Lower lobe of right lung (tissue), 2 donors: ENCODE results near the gene DDIAS. TPM values are rescaled to one million over a fixed set of nuclear protein-coding genes. Genes with fewer than 3 reads are reported as not detected.

Experiments used
- ATAC-seq, 2 donors: fragments of 200-7000 bp; cut with Tn5 transposase; one replicate each; pipeline ENCODE4 v1.9.1; 2020 to 2022; ENCODE audit warnings: mild to moderate bottlenecking in 2 of 2, moderate library complexity in 2 of 2
- DNase-seq: peaks from one replicate; pipeline ENCODE4 v3.0.0-alpha.2; 2020
- H3K27ac ChIP-seq: fragments of 200-600 bp; one replicate; pipeline ENCODE4 v1.8.0; 2022
- H3K27me3 ChIP-seq: fragments of 200-600 bp; one replicate; pipeline ENCODE4 v1.8.0; 2022; ENCODE audit warnings: low read depth
- H3K36me3 ChIP-seq: fragments of 200-600 bp; one replicate; pipeline ENCODE4 v1.8.0; 2022; ENCODE audit warnings: mild to moderate bottlenecking
- H3K4me1 ChIP-seq: fragments of 200-600 bp; one replicate; pipeline ENCODE4 v1.8.0; 2022
- H3K4me3 ChIP-seq: fragments of 200-600 bp; one replicate; pipeline ENCODE4 v1.8.0; 2022; ENCODE audit warnings: mild to moderate bottlenecking
- H3K9me3 ChIP-seq: fragments of 200-600 bp; one replicate; pipeline ENCODE4 v1.8.0; 2022
- intact Hi-C: fragments of 100-400 bp; cut with DNase I; formaldehyde crosslinking; loops from one replicate; pipeline ENCODE4 v1.11.0; 2022
- total RNA-seq: library from RNA; stranded (reverse); fragmentation: NEBNext Ultra II Directional; extraction: Animal tissue kit (Norgen Biotek cat#: 25700); gene quantifications from one replicate; pipeline ENCODE4 v1.2.1, GENCODE V29; 2021
- TF ChIP-seq, protein P1 (sequence below): fragments of 200-600 bp; IDR thresholded peaks from one replicate; pipeline ENCODE4 v1.8.0; 2022; ENCODE audit warnings: antibody characterized with exemption, mild to moderate bottlenecking
- donor health status: DM: no; HTN: yes; CAD: no; lungs with severe emphysema.

The DDIAS gene
- total RNA-seq, 1 donor from 2014 or later = 13.3 TPM

DNA sequence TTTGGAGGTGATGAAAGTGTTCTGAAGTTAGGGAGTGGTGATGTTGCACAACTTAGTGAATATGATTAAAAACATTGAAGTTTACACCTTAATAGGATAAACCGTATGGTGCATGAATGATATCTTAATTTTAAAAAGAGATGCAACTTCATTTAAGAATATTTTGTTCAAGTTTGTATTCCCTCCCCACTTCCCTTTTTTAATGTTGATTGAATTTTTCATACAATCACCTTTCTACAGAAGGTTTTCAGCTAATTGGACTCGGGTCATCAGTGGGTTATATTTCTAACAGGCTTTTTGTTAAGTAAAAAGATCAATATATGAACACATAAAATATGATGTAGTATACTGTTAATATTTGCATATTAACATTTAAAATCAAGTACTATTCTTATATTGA lies 72.6 kb downstream of the DDIAS start:
- TF ChIP-seq, protein P1, sequence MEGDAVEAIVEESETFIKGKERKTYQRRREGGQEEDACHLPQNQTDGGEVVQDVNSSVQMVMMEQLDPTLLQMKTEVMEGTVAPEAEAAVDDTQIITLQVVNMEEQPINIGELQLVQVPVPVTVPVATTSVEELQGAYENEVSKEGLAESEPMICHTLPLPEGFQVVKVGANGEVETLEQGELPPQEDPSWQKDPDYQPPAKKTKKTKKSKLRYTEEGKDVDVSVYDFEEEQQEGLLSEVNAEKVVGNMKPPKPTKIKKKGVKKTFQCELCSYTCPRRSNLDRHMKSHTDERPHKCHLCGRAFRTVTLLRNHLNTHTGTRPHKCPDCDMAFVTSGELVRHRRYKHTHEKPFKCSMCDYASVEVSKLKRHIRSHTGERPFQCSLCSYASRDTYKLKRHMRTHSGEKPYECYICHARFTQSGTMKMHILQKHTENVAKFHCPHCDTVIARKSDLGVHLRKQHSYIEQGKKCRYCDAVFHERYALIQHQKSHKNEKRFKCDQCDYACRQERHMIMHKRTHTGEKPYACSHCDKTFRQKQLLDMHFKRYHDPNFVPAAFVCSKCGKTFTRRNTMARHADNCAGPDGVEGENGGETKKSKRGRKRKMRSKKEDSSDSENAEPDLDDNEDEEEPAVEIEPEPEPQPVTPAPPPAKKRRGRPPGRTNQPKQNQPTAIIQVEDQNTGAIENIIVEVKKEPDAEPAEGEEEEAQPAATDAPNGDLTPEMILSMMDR = no peak
- intact Hi-C loops = no loop called here
- no peaks in the 10 kb centered on the region for H3K36me3 ChIP-seq
- DNase-seq = no peak
- H3K27ac ChIP-seq = no peak overlapping the region
- no peak for ATAC-seq
- no peaks in the 10 kb centered on the region for H3K9me3 ChIP-seq
- H3K27me3 ChIP-seq = no peaks in the 10 kb centered on the region
- H3K4me1 ChIP-seq = no peaks in the 10 kb centered on the region
- H3K4me3 ChIP-seq = no peak overlapping the region

DNA sequence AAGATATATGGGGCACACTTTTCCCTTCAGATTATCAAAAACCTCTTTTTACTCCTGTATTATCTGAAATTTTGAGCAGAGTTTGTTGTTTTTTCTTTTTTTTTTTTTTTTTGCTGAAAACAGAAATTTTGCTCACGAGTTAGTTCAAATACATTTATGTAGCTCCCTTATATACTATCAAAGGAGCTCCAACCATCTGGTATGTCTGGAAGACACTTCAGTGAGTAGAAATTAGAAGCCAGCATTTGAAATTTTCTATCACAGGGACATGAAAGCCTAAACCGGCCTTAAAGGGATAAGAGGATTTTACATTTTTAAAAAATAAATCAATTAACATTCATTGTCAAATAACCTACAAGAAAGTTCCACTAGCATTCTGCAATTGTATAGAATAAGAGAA lies 73.3 kb downstream of the DDIAS start:
- Histone ChIP-seq H3K27ac (no peak overlapping the region), H3K9me3 (no peaks in the 10 kb centered on the region), H3K27me3 (no peaks in the 10 kb centered on the region), H3K4me1 (no peaks in the 10 kb centered on the region), H3K4me3 (no peak overlapping the region), H3K36me3 (no peaks in the 10 kb centered on the region)
- TF ChIP-seq, protein P1 = no peak
- intact Hi-C loops = no loop called here
- ATAC-seq = no peak
- DNase-seq = no peak

DNA sequence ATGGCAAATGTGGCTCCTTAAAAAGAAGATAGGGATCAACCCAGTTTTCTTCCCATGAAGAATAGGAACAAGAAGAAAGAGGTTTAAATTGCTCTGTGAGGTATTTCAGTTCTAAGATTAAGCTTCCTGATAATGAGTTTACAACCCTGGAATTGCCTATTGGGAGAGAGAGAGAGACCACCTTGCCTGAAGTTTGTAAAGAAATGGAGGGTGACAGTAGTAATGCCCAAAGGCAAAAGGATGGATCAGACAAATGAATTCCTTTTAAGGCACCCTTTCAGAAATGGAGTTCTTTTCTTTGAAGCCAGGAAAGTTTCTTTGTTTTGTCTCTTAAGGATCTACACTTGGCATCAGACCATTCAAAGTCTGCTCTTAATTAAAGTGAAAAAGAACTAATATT lies 74.3 kb downstream of the DDIAS start:
- Histone ChIP-seq H3K27me3 (no peaks in the 10 kb centered on the region), H3K9me3 (no peaks in the 10 kb centered on the region), H3K27ac (no peak overlapping the region), H3K4me1 (no peaks in the 10 kb centered on the region), H3K36me3 (no peaks in the 10 kb centered on the region), H3K4me3 (no peak overlapping the region)
- intact Hi-C loops = no loop called here
- no peak for ATAC-seq
- TF ChIP-seq, protein P1 = no peak
- no peak for DNase-seq

DNA sequence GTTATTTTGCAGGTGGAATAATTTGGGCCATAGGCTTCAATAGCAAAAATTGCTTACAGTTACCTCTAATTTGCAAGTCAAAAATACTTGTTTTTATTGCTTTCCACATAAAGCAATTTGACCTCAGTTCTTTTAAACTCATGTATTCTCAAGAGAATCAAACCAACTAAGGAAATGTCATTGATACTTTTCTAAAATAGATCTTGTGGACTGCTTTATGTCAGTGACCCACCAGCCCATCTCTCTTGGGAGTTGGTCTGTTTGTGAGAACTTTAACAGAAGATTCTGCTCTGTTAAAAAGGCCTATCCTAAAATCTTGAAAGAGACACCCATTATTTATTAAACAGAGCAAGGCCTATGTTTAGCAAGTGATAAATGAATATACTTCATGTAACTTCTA lies 75.2 kb downstream of the DDIAS start:
- Histone ChIP-seq H3K4me1 (no peaks in the 10 kb centered on the region), H3K4me3 (no peak overlapping the region), H3K27me3 (no peaks in the 10 kb centered on the region), H3K9me3 (no peaks in the 10 kb centered on the region), H3K27ac (no peak overlapping the region), H3K36me3 (peaks cover 5% of the 10 kb centered on the region)
- DNase-seq (no peak), ATAC-seq (no peak)
- TF ChIP-seq, protein P1 = no peak
- intact Hi-C loops = no loop called here

DNA sequence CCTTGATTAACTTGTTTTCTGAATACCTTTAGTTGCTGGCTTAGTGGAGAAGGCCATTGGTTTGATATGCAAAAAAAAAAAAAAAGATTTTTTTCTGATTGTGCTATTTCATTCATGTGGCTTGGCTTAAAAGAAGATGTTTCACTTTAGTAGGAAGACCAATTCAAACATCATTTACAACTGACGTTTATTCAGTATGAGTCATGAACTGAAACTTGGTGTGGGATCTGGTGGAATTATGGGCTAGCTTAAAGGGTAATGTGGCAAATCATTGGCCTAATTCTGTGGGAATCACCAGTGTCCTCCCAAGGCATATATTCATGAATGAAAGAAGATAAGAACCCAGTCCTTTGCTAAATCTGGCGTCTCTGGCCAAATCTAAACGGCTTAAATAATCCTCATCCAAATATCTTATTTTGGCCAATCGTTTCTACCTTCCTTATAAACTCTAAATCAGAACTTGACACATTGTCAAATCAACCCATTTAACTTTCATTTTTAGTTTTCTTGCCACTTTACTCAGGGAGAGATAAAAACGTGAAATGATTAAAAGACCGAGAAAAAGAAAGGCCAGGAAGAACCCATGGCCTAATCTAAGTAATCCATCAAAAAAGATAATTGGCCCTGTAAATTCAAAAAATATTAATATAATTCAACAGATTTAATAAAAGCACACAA lies 77.0 kb downstream of the DDIAS start:
- ATAC-seq (no peak), DNase-seq (no peak)
- no peak overlapping the region for H3K27ac ChIP-seq
- no peaks in the 10 kb centered on the region for H3K9me3 ChIP-seq
- peaks cover 18% of the 10 kb centered on the region for H3K36me3 ChIP-seq
- H3K4me3 ChIP-seq = no peak overlapping the region
- no peaks in the 10 kb centered on the region for H3K27me3 ChIP-seq
- intact Hi-C loops = no loop called here
- H3K4me1 ChIP-seq = no peaks in the 10 kb centered on the region
- TF ChIP-seq, protein P1 = no peak
